Pancreas (tissue), 10 donors: ENCODE data around the gene COLQ. TPM values are rescaled to one million over a fixed set of nuclear protein-coding genes. Genes with fewer than 3 reads are reported as not detected.

ENCODE experiments used
- ATAC-seq, 4 donors: fragments of 200-7000 bp; cut with Tn5 transposase; one replicate each; pipeline versions ENCODE4 v1.8.0 to v1.9.1; 2020; ENCODE audit warnings: mild to moderate bottlenecking in 4 of 4, moderate library complexity in 4 of 4
- DNase-seq, 6 donors: peaks; one replicate each; pipeline ENCODE4 v3.0.0-alpha.2; 2020
- FAIRE-seq: peaks from 2 replicates; lab custom pipeline; 2012; peaks lifted over from hg19 to GRCh38; lab: Jason Lieb, UNC
- H3K27ac ChIP-seq, 4 donors: fragments of 200-600 bp; sonication (generic); 1 replicate in 3 of 4; 2 replicates in 1 of 4; pipeline versions ENCODE4 v1.5.0 to v1.8.0; 2020
- H3K27me3 ChIP-seq, 4 donors: fragments of 200-600 bp; one replicate each; pipeline ENCODE4 v1.8.0; 2021
- H3K36me3 ChIP-seq, 3 donors: fragments of 200-600 bp; sonication (generic) in 1 of 3; one replicate each; pipeline versions ENCODE4 v1.5.0 to v1.8.0; 2020 to 2021
- H3K4me1 ChIP-seq, 3 donors: fragments of 200-600 bp; one replicate each; pipeline ENCODE4 v1.8.0; 2021
- H3K4me3 ChIP-seq, 4 donors: fragments of 200-600 bp; sonication (generic) in 2 of 4; one replicate each; pipeline versions ENCODE4 v1.5.0 to v1.8.0; 2020 to 2021
- H3K9me3 ChIP-seq, 4 donors: fragments of 200-600 bp; one replicate each; pipeline ENCODE4 v1.8.0; 2021
- WGBS, 2 donors: extraction: QIAGEN DNeasy Blood & Tissue Kit; methylation state at CpG; one replicate each; pipeline ENCODE4 v1.1.7; 2013; 5-methylcytosine and 5-hydroxymethylcytosine counted together
- intact Hi-C, 3 donors: fragments of 100-400 bp; cut with DNase I; formaldehyde crosslinking; loops; one replicate each; pipeline versions ENCODE4 v1.11.1 to v1.14.2; 2022
- polyA plus RNA-seq, 2 donors: library from polyadenylated mRNA; stranded (reverse); fragments of 200-250 nt; gene quantifications; one replicate each; pipeline ENCODE4 v1.2.3, GENCODE V29; 2013
- total RNA-seq, 6 donors: library from RNA; stranded (reverse); fragmentation: NEBNext Ultra II Directional in 4 of 6; extraction: Animal tissue kit (Norgen Biotek cat#: 25700) in 4 of 6; gene quantifications; one replicate each; pipeline versions ENCODE4 v1.2.1 to v1.2.4, GENCODE V29; 2021 to 2023
- TF ChIP-seq, protein P1 (sequence below), 4 donors: fragments of 200-600 bp; sonication (generic) in 3 of 4; IDR thresholded peaks; one replicate each; pipeline versions ENCODE4 v1.5.0 to v1.8.0; 2021; ENCODE audit warnings: antibody characterized with exemption in 4 of 4
- donor health status: healthy with polysubstance abuse.
- donor health status: DM: no; HTN: no; CAD: no; lungs with moderate emphysema.
- donor health status: DM: no; HTN: no; CAD: no.
- donor health status: control.
- donor health status: control.
- donor health status: Bipolar disorder and iron deficiency.
- donor health status: DM: yes; HTN: yes; CAD: no.
- donor health status: DM: no; HTN: no; CAD: no.
- donor health status: DM: no; HTN: no; CAD: no.
- donor health status: DM: yes; HTN: yes; CAD: no.

COLQ gene
- total and polyA plus RNA-seq, 8 donors = 0.28 to 3.1 (median 0.83) TPM

GRCh38 chr3:15513810-15514662 lies 7.5 kb downstream of the COLQ start:
- 74 to 82% methylated on average over 5 of the region's 5 CpGs for WGBS, 2 donors
- no peak for ATAC-seq

GRCh38 chr3:15513116-15513515 lies 8.4 kb downstream of the COLQ start:
- no peaks in the 10 kb centered on the region for H3K4me1 ChIP-seq
- FAIRE-seq (no peak), DNase-seq (no peak), ATAC-seq (no peak)
- intact Hi-C loops = no loop called here
- no peaks in the 10 kb centered on the region for H3K27me3 ChIP-seq
- TF ChIP-seq, protein P1, sequence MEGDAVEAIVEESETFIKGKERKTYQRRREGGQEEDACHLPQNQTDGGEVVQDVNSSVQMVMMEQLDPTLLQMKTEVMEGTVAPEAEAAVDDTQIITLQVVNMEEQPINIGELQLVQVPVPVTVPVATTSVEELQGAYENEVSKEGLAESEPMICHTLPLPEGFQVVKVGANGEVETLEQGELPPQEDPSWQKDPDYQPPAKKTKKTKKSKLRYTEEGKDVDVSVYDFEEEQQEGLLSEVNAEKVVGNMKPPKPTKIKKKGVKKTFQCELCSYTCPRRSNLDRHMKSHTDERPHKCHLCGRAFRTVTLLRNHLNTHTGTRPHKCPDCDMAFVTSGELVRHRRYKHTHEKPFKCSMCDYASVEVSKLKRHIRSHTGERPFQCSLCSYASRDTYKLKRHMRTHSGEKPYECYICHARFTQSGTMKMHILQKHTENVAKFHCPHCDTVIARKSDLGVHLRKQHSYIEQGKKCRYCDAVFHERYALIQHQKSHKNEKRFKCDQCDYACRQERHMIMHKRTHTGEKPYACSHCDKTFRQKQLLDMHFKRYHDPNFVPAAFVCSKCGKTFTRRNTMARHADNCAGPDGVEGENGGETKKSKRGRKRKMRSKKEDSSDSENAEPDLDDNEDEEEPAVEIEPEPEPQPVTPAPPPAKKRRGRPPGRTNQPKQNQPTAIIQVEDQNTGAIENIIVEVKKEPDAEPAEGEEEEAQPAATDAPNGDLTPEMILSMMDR (IDR thresholded peaks at IDR 0.05) = no peak
- H3K9me3 ChIP-seq = no peaks in the 10 kb centered on the region
- H3K27ac ChIP-seq = no peak overlapping the region
- H3K36me3 ChIP-seq = no peaks in the 10 kb centered on the region
- 93% methylated on average over 7 of the region's 7 CpGs for WGBS, 2 donors
- H3K4me3 ChIP-seq = no peak overlapping the region

More at GRCh38 chr3:15513810-15514662, 7.5 kb downstream of the COLQ start:
- FAIRE-seq (no peak), DNase-seq (no peak)
- TF ChIP-seq, protein P1 (IDR thresholded peaks at IDR 0.05) = no peak
- Histone ChIP-seq H3K27me3 (no peaks in the 10 kb centered on the region), H3K4me1 (no peaks in the 10 kb centered on the region), H3K27ac (no peak overlapping the region), H3K9me3 (no peaks in the 10 kb centered on the region), H3K36me3 (no peaks in the 10 kb centered on the region), H3K4me3 (no peak overlapping the region)
- intact Hi-C loops = no loop called here

DNA sequence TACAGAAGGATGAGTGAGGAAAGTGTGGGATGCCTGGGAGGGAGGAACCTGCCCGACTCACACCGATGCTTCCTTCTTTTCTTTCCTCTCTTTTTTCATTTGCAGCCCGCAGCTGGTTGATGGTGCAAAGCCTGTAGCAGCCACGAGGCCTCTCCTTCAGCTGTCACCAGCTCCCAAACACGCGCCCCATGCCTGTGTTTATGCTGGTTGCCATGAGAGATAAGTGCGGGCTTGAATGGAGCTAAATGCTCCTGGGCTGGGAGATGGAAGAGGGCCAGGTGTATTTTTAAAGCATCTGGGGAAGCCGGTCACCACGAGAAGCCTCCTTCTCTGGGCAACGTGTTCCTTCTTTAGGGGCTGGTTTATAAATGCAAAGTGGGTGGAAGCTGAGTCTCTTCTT lies 9.3 kb downstream of the COLQ start:
- ATAC-seq = peak; percentile 73 to 93 (median 84)
- Histone ChIP-seq H3K27ac (no peak overlapping the region), H3K4me1 (peaks cover 0 to 3% (median 0%) of the 10 kb centered on the region in 3 donors), H3K4me3 (no peak overlapping the region), H3K27me3 (no peaks in the 10 kb centered on the region), H3K9me3 (no peaks in the 10 kb centered on the region), H3K36me3 (no peaks in the 10 kb centered on the region)
- WGBS, 2 donors = 18 to 24% methylated on average over 10 of the region's 10 CpGs
- intact Hi-C loops = no loop called here
- TF ChIP-seq, protein P1 (IDR thresholded peaks at IDR 0.05) = no peak
- FAIRE-seq = no peak
- DNase-seq = peak in 4 of 6 donors; percentile 27 to 68 (median 54)

DNA sequence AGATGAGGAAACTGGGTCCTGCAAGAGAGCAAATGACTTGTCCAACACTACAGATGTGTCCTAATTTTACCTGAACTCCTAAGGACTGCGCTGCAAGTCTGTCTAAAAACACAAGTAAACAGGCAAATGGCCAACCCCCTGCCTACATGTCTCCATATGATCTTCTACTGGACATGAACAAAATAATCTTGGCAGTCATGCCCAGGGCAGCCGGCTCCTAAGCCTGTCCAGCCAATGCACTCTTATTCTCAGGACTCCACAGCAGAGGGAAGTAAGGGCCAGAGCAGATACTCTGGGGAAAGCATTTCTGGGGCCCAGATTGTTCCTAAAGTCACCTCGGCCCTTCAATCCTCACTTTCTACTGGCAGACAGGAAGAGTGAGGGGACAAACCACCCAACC lies 10.3 kb downstream of the COLQ start:
- intact Hi-C loops = no loop called here
- DNase-seq (no peak), FAIRE-seq (no peak), ATAC-seq (no peak)
- 95% methylated on average over 3 of the region's 3 CpGs for WGBS, 2 donors
- Histone ChIP-seq H3K36me3 (no peaks in the 10 kb centered on the region), H3K4me3 (no peak overlapping the region), H3K4me1 (peaks cover 0 to 3% (median 0%) of the 10 kb centered on the region in 3 donors), H3K9me3 (no peaks in the 10 kb centered on the region), H3K27ac (no peak overlapping the region), H3K27me3 (no peaks in the 10 kb centered on the region)
- TF ChIP-seq, protein P1 (IDR thresholded peaks at IDR 0.05) = no peak

GRCh38 chr3:15510493-15510892 lies 11.0 kb downstream of the COLQ start:
- TF ChIP-seq, protein P1 (IDR thresholded peaks at IDR 0.05) = no peak
- H3K27ac ChIP-seq = no peak overlapping the region
- ATAC-seq (no peak), FAIRE-seq (no peak), DNase-seq (no peak)
- WGBS, 2 donors = 94 to 100% methylated on average over 3 of the region's 3 CpGs
- no peaks in the 10 kb centered on the region for H3K36me3 ChIP-seq
- H3K4me3 ChIP-seq = no peak overlapping the region
- peaks cover 0 to 3% (median 0%) of the 10 kb centered on the region in 3 donors for H3K4me1 ChIP-seq
- no peaks in the 10 kb centered on the region for H3K9me3 ChIP-seq
- intact Hi-C loops = no loop called here
- no peaks in the 10 kb centered on the region for H3K27me3 ChIP-seq
